Right atrium auricular region (tissue), 2 donors: ENCODE results near the gene SEMA3A. TPM values are rescaled to one million over a fixed set of nuclear protein-coding genes. Genes with fewer than 3 reads are reported as not detected.

Experiments
- DNase-seq: peaks from one replicate; pipeline ENCODE4 v3.0.0-alpha.2; 2019; ENCODE audit warnings: low spot score
- H3K27ac ChIP-seq, 2 donors: fragments of 200-600 bp; sonication (generic); 1 replicate in 1 of 2; 2 replicates in 1 of 2; pipeline ENCODE4 v1.5.1; 2016 to 2019
- H3K27me3 ChIP-seq, 2 donors: fragments of 200-600 bp; sonication (generic); one replicate each; pipeline versions ENCODE4 v1.5.1 to v1.6.0; 2017 to 2019
- H3K36me3 ChIP-seq: fragments of 200-600 bp; sonication (generic); one replicate; pipeline ENCODE4 v1.5.1; 2016
- H3K4me1 ChIP-seq, 2 donors: fragments of 200-600 bp; sonication (generic); one replicate each; pipeline versions ENCODE4 v1.5.1 to v1.6.0; 2017 to 2019
- H3K4me3 ChIP-seq, 2 donors: fragments of 200-600 bp; sonication (generic); 1 replicate in 1 of 2; 2 replicates in 1 of 2; pipeline ENCODE4 v1.5.1; 2017 to 2019; ENCODE audit warnings: mild to moderate bottlenecking in 1 of 2, moderate library complexity in 1 of 2
- H3K9me3 ChIP-seq, 2 donors: fragments of 200-600 bp; sonication (generic); one replicate each; pipeline ENCODE4 v1.5.1; 2019
- total RNA-seq, 2 donors: library from RNA; depleted of rRNA; stranded (reverse); fragments of >200 nt; gene quantifications; one replicate each; pipeline ENCODE4 v1.1.0, GENCODE V29; 2016
- TF ChIP-seq, protein P1 (sequence below), 2 donors: fragments of 200-600 bp; sonication (generic); IDR thresholded peaks; one replicate each; pipeline ENCODE4 v1.5.1; 2019; ENCODE audit warnings: antibody characterized with exemption in 2 of 2

The SEMA3A gene
- total RNA-seq, 2 donors from 2014 or later, result 3.6 to 6.1 TPM

- no peaks in the 10 kb centered on the region for H3K27me3 ChIP-seq
- no peaks in the 10 kb centered on the region for H3K9me3 ChIP-seq
- TF ChIP-seq, protein P1, sequence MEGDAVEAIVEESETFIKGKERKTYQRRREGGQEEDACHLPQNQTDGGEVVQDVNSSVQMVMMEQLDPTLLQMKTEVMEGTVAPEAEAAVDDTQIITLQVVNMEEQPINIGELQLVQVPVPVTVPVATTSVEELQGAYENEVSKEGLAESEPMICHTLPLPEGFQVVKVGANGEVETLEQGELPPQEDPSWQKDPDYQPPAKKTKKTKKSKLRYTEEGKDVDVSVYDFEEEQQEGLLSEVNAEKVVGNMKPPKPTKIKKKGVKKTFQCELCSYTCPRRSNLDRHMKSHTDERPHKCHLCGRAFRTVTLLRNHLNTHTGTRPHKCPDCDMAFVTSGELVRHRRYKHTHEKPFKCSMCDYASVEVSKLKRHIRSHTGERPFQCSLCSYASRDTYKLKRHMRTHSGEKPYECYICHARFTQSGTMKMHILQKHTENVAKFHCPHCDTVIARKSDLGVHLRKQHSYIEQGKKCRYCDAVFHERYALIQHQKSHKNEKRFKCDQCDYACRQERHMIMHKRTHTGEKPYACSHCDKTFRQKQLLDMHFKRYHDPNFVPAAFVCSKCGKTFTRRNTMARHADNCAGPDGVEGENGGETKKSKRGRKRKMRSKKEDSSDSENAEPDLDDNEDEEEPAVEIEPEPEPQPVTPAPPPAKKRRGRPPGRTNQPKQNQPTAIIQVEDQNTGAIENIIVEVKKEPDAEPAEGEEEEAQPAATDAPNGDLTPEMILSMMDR (IDR thresholded peaks at IDR 0.05), result no peak
- H3K4me1 ChIP-seq, result peaks cover 0 to 5% of the 10 kb centered on the region in 2 donors
- no peaks in the 10 kb centered on the region for H3K36me3 ChIP-seq
- H3K4me3 ChIP-seq, result peak overlapping the region in 1 of 2 donors; percentile 20
- H3K27ac ChIP-seq, result no peak overlapping the region
- DNase-seq, result no peak
Observed at GRCh38 chr7:84092207-84092606, 102.4 kb downstream of the SEMA3A start.

DNA sequence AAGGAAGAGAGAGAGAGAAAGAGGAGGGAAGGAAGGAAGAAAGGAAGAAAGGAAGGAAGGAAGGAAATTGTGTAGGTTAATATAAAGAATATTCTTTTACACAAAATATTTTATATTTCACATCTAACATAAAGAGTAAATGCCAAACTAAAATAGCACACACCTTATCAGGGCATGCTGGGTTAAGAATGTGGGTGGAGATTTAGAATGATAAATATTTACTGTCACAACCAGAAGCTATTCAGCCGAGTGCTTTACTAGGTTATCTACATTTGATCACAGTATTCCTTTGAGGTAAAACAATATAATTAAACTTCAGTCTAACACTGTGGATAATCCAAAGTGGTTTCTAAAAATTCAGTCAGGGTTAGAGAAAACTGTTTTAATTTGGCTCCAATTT is 103.3 kb downstream of the SEMA3A start:
- Histone ChIP-seq H3K36me3 (no peaks in the 10 kb centered on the region), H3K4me1 (peaks cover 0 to 5% of the 10 kb centered on the region in 2 donors), H3K9me3 (no peaks in the 10 kb centered on the region), H3K27me3 (no peaks in the 10 kb centered on the region), H3K27ac (no peak overlapping the region), H3K4me3 (no peak overlapping the region)
- TF ChIP-seq, protein P1 (IDR thresholded peaks at IDR 0.05), result no peak
- DNase-seq, result no peak

DNA sequence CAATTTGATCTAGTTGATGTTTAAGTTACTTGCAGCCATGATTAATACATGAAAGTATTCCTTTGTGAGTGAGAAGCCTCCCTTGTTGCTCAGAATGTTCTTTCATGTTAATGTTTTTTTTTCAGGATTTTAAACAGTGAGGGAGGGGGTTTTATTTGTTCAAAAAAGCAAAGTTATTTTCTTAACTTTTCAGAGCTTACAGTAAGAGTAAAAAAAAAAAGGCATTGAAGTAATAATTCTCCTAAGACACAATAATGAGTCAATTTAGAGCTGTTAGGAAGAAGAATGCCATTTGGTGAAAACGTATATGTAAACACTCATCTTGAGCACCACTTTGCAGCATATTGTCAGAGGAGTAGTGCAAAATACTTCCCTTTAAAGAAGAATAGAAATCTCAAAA is 105.8 kb downstream of the SEMA3A start:
- Histone ChIP-seq H3K27ac (no peak overlapping the region), H3K4me1 (peaks cover 0 to 5% of the 10 kb centered on the region in 2 donors), H3K36me3 (no peaks in the 10 kb centered on the region), H3K4me3 (no peak overlapping the region), H3K9me3 (no peaks in the 10 kb centered on the region), H3K27me3 (no peaks in the 10 kb centered on the region)
- DNase-seq, result no peak
- TF ChIP-seq, protein P1 (IDR thresholded peaks at IDR 0.05), result no peak

DNA sequence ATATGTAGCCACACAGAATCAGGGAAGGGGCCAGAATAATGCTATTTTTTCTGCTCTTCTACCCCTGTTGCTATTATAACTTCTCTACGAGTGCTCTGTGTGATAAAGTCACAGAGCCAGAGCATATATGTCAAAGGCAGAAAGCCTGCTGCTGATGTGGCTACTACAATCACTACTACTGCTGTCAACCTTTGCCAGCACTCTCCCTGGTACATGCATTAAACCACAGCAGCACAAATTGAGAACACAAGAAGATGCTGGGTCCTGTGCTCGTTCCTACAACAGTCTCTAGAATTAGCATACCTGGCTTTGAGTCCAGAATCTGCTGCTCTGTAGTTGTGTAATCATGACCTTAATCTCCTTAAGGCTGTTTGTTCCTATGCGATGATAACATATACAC is 108.6 kb downstream of the SEMA3A start:
- TF ChIP-seq, protein P1 (IDR thresholded peaks at IDR 0.05), result no peak
- Histone ChIP-seq H3K36me3 (no peaks in the 10 kb centered on the region), H3K27ac (no peak overlapping the region), H3K27me3 (no peaks in the 10 kb centered on the region), H3K4me1 (no peaks in the 10 kb centered on the region), H3K9me3 (no peaks in the 10 kb centered on the region), H3K4me3 (no peak overlapping the region)
- DNase-seq, result no peak

DNA sequence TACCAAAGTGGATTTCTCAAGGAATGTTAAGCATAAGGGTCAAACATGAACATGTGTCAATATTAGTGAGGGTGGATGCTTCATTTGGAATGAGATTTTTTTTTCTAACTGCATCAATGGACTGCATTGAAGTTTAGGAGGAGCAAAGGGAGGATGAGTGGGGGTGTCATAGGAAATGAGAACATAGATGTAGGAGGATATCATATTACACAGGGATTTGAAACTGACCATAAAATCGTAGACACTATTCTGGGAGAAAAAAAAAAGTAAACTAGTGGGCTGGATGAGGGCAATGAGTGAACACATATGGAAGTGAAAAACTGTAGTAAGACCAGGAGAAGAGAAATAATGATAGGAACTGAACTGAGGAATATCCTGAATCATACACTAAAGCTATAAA is 109.4 kb downstream of the SEMA3A start:
- no peak overlapping the region for H3K4me3 ChIP-seq
- TF ChIP-seq, protein P1 (IDR thresholded peaks at IDR 0.05), result no peak
- no peaks in the 10 kb centered on the region for H3K27me3 ChIP-seq
- no peak for DNase-seq
- no peaks in the 10 kb centered on the region for H3K4me1 ChIP-seq
- no peaks in the 10 kb centered on the region for H3K9me3 ChIP-seq
- H3K36me3 ChIP-seq, result no peaks in the 10 kb centered on the region
- no peak overlapping the region for H3K27ac ChIP-seq

DNA sequence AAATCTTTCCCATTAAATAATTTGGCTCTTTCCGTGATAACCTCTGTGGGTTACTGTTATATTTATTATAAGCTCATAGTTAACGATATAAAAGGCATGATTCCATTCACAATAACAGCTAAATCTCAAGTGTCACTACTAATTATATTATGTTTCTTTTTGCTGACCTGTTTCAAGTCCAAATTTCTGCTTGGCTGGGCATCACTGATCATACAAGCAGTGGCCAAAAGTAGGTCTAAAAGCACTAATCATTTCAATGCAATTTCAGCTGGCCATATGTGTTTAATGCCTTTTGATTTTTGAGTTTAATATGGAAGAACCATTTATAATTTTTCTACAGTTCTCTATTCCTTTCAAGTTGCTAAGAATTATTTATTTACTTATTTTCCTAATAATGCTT is 110.7 kb downstream of the SEMA3A start:
- Histone ChIP-seq H3K4me3 (no peak overlapping the region), H3K36me3 (no peaks in the 10 kb centered on the region), H3K27ac (no peak overlapping the region), H3K27me3 (no peaks in the 10 kb centered on the region), H3K4me1 (no peaks in the 10 kb centered on the region), H3K9me3 (no peaks in the 10 kb centered on the region)
- TF ChIP-seq, protein P1 (IDR thresholded peaks at IDR 0.05), result no peak
- no peak for DNase-seq
